Measurements from ENCODE around the gene SRR. TPM values are rescaled to one million over a fixed set of nuclear protein-coding genes. Genes with fewer than 3 reads are reported as not detected.
A peak's percentile ranks its signal among the peaks of the same experiment; 100 is the strongest.
"Not testable (repeated sequence)": the region's sequence is repeated elsewhere in the genome, so short reads cannot be mapped to it uniquely, and the experiment has no call there.

The SRR gene
- total and polyA plus RNA-seq, 8 donors = 1.2 to 44.0 (median 9.8) TPM

DNA sequence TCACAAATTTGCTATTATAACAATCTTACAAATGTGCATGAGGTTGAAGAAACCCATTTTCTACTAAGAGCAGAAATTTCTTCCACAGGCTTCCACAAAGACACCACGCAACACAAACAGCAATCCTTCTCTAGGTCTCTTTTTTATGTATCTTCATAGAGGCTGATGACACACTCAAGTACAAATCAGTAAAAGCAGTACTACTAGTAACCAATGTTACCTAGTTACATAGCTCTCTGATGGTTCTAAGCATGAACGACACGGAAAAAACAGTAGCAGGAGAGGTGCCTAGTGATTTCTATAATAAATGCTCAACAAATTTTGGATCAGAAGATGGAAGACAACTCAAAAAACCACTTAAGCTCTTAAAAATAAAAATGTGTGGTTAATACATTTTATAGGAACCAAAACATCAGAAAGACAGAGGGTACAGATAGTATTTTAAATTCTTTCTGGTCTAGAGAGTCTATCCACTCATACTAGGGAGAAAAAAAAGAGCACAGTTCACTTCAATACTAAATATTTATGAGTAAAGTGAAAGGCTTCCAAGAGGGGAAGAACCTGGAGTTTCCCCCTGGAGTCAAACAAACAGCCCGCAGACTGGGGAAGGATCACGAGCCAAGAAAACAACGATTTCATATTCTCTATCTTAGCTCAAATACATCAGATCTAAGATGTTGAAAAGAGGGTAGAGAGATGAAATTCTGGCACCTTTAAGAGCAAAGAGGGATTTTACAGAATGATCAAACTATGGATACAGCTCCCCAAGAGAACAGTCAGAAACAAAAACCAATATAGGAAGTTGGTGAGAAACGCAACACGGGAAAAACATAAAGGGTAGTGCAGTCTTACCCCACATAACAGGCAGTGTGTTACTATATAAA lies 40.3 kb upstream of the SRR start:
- Histone ChIP-seq H3K27me3 (no peaks in the 10 kb centered on the region), H3K36me3 (peaks cover 0 to 30% (median 10%) of the 10 kb centered on the region in 4 donors), H3K27ac (peak overlapping the region in 4 of 5 donors; percentile 22 to 75 (median 66)), H3K4me3 (no peak overlapping the region), H3K9me3 (no peaks in the 10 kb centered on the region), H3K4me1 (peaks cover 0 to 55% (median 36%) of the 10 kb centered on the region in 4 donors)
- 53 to 73% (median 65%) methylated on average over 8 of the region's 8 CpGs for WGBS, 5 donors
- intact Hi-C loops (cut with DNase I; ENCODE audit: low total_unique reads) = no loop called here
- TF ChIP-seq POLR2A (IDR thresholded peaks at IDR 0.05) (no peak), POLR2AphosphoS5 (IDR thresholded peaks at IDR 0.05) (no peak), EP300 (IDR thresholded peaks at IDR 0.05) (no peak)
- TF ChIP-seq, protein P1, sequence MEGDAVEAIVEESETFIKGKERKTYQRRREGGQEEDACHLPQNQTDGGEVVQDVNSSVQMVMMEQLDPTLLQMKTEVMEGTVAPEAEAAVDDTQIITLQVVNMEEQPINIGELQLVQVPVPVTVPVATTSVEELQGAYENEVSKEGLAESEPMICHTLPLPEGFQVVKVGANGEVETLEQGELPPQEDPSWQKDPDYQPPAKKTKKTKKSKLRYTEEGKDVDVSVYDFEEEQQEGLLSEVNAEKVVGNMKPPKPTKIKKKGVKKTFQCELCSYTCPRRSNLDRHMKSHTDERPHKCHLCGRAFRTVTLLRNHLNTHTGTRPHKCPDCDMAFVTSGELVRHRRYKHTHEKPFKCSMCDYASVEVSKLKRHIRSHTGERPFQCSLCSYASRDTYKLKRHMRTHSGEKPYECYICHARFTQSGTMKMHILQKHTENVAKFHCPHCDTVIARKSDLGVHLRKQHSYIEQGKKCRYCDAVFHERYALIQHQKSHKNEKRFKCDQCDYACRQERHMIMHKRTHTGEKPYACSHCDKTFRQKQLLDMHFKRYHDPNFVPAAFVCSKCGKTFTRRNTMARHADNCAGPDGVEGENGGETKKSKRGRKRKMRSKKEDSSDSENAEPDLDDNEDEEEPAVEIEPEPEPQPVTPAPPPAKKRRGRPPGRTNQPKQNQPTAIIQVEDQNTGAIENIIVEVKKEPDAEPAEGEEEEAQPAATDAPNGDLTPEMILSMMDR (IDR thresholded peaks at IDR 0.05) = no peak
- peak in 1 of 2 donors; percentile 35 for DNase-seq

DNA sequence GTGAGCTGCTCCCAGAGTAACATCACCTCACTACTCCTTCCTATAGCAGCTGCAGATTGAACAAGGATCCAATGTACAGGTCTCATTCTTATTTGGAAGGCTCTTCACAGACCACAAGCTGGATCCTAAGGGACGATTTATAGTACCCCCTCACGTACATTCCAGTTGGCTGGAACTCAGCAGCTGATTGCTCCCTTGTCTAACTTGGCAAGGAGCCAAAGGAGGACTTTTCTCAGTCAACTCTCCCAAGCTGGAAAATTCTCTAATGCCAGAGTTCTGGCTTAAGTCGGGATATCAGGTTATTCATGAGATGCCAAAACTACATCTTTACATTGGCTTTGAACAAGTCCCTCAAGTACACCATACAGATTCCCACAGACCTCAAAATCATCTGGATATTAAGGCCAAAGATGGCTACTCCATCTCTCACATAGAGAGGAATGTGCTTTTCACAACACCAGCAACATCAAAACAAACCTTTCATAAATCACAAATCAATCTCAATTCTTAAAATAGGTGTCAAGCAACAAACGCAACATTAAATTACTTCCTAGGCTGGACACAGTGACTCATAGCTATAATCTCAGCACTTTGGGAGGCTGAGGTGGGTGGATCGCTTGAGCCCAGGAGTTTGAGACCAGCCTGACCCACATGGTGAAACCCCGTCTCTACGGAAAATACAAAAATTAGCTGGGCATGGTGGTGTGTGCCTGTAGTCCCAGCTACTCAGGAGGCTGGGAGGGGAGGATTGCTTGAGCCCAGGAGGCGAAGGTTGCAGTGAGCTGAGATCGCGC lies 39.5 kb upstream of the SRR start:
- peak in 1 of 2 donors; percentile 50 for DNase-seq
- Histone ChIP-seq H3K27me3 (no peaks in the 10 kb centered on the region), H3K9me3 (no peaks in the 10 kb centered on the region), H3K36me3 (peaks cover 0 to 36% (median 12%) of the 10 kb centered on the region in 4 donors), H3K4me3 (no peak overlapping the region), H3K4me1 (peaks cover 0 to 55% (median 35%) of the 10 kb centered on the region in 4 donors), H3K27ac (peak overlapping the region; percentile 22 to 75 (median 58))
- 70 to 79% (median 76%) methylated on average over 10 of the region's 10 CpGs for WGBS, 5 donors
- TF ChIP-seq, protein P1 (IDR thresholded peaks at IDR 0.05) = no peak
- TF ChIP-seq POLR2A (IDR thresholded peaks at IDR 0.05) (no peak), POLR2AphosphoS5 (IDR thresholded peaks at IDR 0.05) (no peak), EP300 (IDR thresholded peaks at IDR 0.05) (no peak)
- intact Hi-C loops (cut with DNase I; ENCODE audit: low total_unique reads) = no loop called here

DNA sequence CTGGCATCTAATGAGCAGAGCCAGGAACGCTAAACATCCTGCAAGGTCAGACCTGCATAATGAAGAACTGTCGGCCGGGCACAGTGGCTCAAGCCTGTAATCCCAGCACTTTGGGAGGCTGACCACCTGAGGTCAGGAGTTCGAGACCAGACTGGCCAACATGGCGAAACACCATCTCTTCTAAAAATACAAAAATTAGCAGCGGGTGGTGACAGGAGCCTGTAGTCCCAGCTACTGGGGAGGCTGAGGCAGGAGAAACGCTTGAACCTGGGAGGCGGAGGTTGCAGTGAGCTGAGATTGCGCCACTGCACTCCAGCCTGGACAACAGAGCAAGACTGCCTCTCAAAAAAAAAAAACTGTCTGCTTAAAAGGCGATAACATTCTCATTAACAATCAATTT lies 38.6 kb upstream of the SRR start:
- DNase-seq; H3K9me3 ChIP-seq; intact Hi-C loops (cut with DNase I; ENCODE audit: low total_unique reads); H3K27me3 ChIP-seq; H3K4me3 ChIP-seq: not testable (repeated sequence)
- H3K36me3 ChIP-seq = peaks cover 0 to 36% (median 18%) of the 10 kb centered on the region in 4 donors
- WGBS, 5 donors = 91 to 97% (median 92%) methylated on average over 10 of the region's 10 CpGs
- peak overlapping the region in 4 of 5 donors; percentile 22 to 75 (median 66) for H3K27ac ChIP-seq
- peaks cover 0 to 49% (median 31%) of the 10 kb centered on the region in 4 donors for H3K4me1 ChIP-seq

DNA sequence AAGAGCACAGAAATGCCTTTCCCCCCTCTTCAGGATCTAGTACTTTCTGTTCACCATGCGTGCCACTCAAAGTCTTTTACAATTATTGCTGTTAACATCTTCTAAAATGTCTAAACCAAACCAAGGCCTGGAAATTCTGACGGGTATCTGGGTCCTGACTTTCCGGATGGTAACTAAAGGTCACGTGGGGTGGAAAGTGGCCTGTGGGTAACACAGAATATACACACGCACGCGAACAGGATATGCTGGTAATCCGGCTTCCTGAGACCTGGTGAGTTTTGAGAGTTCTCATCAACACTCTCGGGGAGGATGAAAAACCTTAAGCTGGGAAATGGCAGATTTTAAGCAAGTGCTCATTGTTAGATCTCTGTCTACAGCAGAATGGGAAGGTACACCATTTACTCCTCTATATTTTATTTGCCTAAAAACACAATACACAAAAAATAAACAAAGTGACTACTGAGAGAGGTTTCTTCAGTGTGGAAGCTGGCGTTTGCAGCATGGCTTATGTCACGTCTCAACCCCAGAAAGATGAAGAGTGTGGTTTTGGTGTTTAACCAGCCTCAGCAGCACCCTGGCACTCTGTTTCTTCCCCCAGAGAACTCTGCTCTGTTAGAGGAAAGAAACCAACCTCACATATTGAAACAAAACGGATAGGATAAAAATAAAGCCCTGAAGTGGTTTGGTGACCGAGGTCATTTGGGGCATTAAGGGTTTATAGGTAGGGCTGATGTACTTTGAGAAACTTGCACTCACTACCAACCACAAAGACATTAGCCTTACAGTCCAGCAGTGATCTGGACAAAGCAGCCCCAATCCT lies 37.5 kb upstream of the SRR start:
- H3K4me3 ChIP-seq = no peak overlapping the region
- peak overlapping the region in 4 of 5 donors; percentile 34 to 75 (median 68) for H3K27ac ChIP-seq
- H3K27me3 ChIP-seq = no peaks in the 10 kb centered on the region
- 66 to 79% (median 77%) methylated on average over 13 of the region's 13 CpGs for WGBS, 5 donors
- peak; percentile 36 to 73 for DNase-seq
- peaks cover 0 to 48% (median 34%) of the 10 kb centered on the region in 4 donors for H3K4me1 ChIP-seq
- intact Hi-C loops (cut with DNase I; ENCODE audit: low total_unique reads) = no loop called here
- TF ChIP-seq POLR2AphosphoS5 (IDR thresholded peaks at IDR 0.05) (peak in 1 of 3 donors; percentile 21), EP300 (IDR thresholded peaks at IDR 0.05) (no peak), POLR2A (IDR thresholded peaks at IDR 0.05) (no peak)
- TF ChIP-seq, protein P1 (IDR thresholded peaks at IDR 0.05) = no peak
- peaks cover 0 to 47% (median 25%) of the 10 kb centered on the region in 4 donors for H3K36me3 ChIP-seq
- H3K9me3 ChIP-seq = no peaks in the 10 kb centered on the region

Measured in stomach (tissue), 9 donors.